Astrocyte of the spinal cord (primary cell): Measurements from ENCODE around the gene ASH1L.
"Not testable (repeated sequence)": the region's sequence is repeated elsewhere in the genome, so short reads cannot be mapped to it uniquely, and the experiment has no call there.

Source experiments
- DNase-seq: peaks from one replicate; pipeline ENCODE4 v3.0.0; 2011; ENCODE audit warnings: low read depth, low spot score
- H3K4me3 ChIP-seq: 2 replicates; pipeline ENCODE4 v1.5.1; 2011; ENCODE audit warnings: low read depth, mild to moderate bottlenecking, low read length, moderate library complexity
- CTCF ChIP-seq: IDR thresholded peaks from 2 replicates; pipeline ENCODE4 v1.5.1; 2012; ENCODE audit warnings: low read depth, mild to moderate bottlenecking, low read length, inconsistent platforms
- in situ Hi-C: cut with HindIII; loops from 2 replicates; pipeline ENCODE4 v1.10.0; 2017; ENCODE audit warnings: low sequenced_read_pairs

ASH1L gene

GRCh38 chr1:155562581-155563376 lies at the start of gene ASH1L:
Gene ASH1L, minus strand, starts transcription at chr1:155562803. Its CDS starts 41,284 bp downstream, at chr1:155521519.
- peak; percentile 96 for DNase-seq
- peak within 1 kb of the TSS; percentile 94 for H3K4me3 ChIP-seq
- in situ Hi-C loops: no loop called here
- TF ChIP-seq CTCF: no peak

GRCh38 chr1:155610257-155610647 lies 47.6 kb upstream of the ASH1L start:
- in situ Hi-C loops, DNase-seq: not testable (repeated sequence)
- peak overlapping the region; percentile 48 for H3K4me3 ChIP-seq

- peak; percentile 97 for DNase-seq
- H3K4me3 ChIP-seq: peak within 1 kb of the TSS; percentile 53
- in situ Hi-C loops: no loop called here
- no peak for TF ChIP-seq CTCF
Measured at GRCh38 chr1:155609515-155610256, 47.1 kb upstream of the ASH1L start, which contains the start of gene MSTO1. Gene MSTO1, plus strand, starts transcription at chr1:155610218. Its CDS starts 31 bp downstream, at chr1:155610249.

- in situ Hi-C loops: no loop called here
- TF ChIP-seq CTCF: no peak
- H3K4me3 ChIP-seq: no peak overlapping the region
- DNase-seq: no peak
Measured at GRCh38 chr1:155608888-155609225, 46.3 kb upstream of the ASH1L start.

GRCh38 chr1:155607708-155608107 lies 45.1 kb upstream of the ASH1L start:
- no peak for TF ChIP-seq CTCF
- DNase-seq: no peak
- no peak overlapping the region for H3K4me3 ChIP-seq
- in situ Hi-C loops: no loop called here

GRCh38 chr1:155599828-155600572 lies 37.4 kb upstream of the ASH1L start:
- H3K4me3 ChIP-seq, DNase-seq, in situ Hi-C loops: not testable (repeated sequence)

GRCh38 chr1:155598842-155599331 lies 36.3 kb upstream of the ASH1L start:
- in situ Hi-C loops: no loop called here
- no peak overlapping the region for H3K4me3 ChIP-seq
- no peak for TF ChIP-seq CTCF
- DNase-seq: peak; percentile 23
